H9 (cell line): ENCODE data around the gene MPHOSPH8. TPM values are rescaled to one million over a fixed set of nuclear protein-coding genes. Genes with fewer than 3 reads are reported as not detected.

Experiments
- DNase-seq: peaks from one replicate; pipeline ENCODE4 v3.0.0-alpha.2; 2017
- H2AFZ ChIP-seq: one replicate; pipeline ENCODE4 v1.6.1; 2013; ENCODE audit warnings: mild to moderate bottlenecking, low read length, control low read depth, moderate library complexity
- H2AK5ac ChIP-seq: 2 replicates; pipeline ENCODE4 v1.6.1; 2013; ENCODE audit warnings: low read length, control low read depth, mixed read lengths; ENCODE audit not compliant: insufficient read length
- H2BK120ac ChIP-seq: one replicate; pipeline ENCODE4 v1.6.1; 2013; ENCODE audit warnings: low read depth, mild to moderate bottlenecking, low read length, control low read depth, inconsistent platforms; ENCODE audit not compliant: poor library complexity, severe bottlenecking
- H2BK12ac ChIP-seq: 2 replicates; pipeline ENCODE4 v1.6.1; 2013; ENCODE audit warnings: low read length, control low read depth, mixed read lengths, low read depth; ENCODE audit not compliant: insufficient read length
- H2BK15ac ChIP-seq: 2 replicates; pipeline ENCODE4 v1.6.1; 2013; ENCODE audit warnings: low read depth, low read length, control low read depth
- H2BK20ac ChIP-seq: one replicate; pipeline ENCODE4 v1.6.1; 2013; ENCODE audit warnings: low read depth, mild to moderate bottlenecking, low read length, control low read depth, inconsistent platforms; ENCODE audit not compliant: poor library complexity, severe bottlenecking
- H2BK5ac ChIP-seq: 2 replicates; pipeline ENCODE4 v1.6.1; 2013; ENCODE audit warnings: low read length, control low read depth, mixed read lengths; ENCODE audit not compliant: insufficient read length
- H3K14ac ChIP-seq: 2 replicates; pipeline ENCODE4 v1.6.1; 2013; ENCODE audit warnings: low read length, control low read depth; ENCODE audit not compliant: insufficient read depth
- H3K18ac ChIP-seq: 2 replicates; pipeline ENCODE4 v1.6.1; 2013; ENCODE audit warnings: low read depth, mild to moderate bottlenecking, mixed read lengths, low read length, control low read depth; ENCODE audit not compliant: insufficient read length
- H3K23ac ChIP-seq: 2 replicates; pipeline ENCODE4 v1.6.1; 2013; ENCODE audit warnings: low read length, control low read depth, mixed read lengths, low read depth; ENCODE audit not compliant: insufficient read length
- H3K23me2 ChIP-seq: 2 replicates; pipeline ENCODE4 v1.6.1; 2013; ENCODE audit warnings: low read depth, mild to moderate bottlenecking, mixed read lengths, low read length, control low read depth; ENCODE audit not compliant: insufficient read length, poor library complexity, severe bottlenecking
- H3K27ac ChIP-seq: 2 replicates; pipeline ENCODE4 v1.5.1; 2013; ENCODE audit warnings: low read length, control low read depth, mixed read lengths, low read depth; ENCODE audit not compliant: insufficient read length
- H3K27me3 ChIP-seq: 2 replicates; pipeline ENCODE4 v1.6.1; 2013; ENCODE audit warnings: low read length, control low read depth, inconsistent platforms; ENCODE audit not compliant: insufficient read depth
- H3K4ac ChIP-seq: 2 replicates; pipeline ENCODE4 v1.6.1; 2013; ENCODE audit warnings: low read depth, mild to moderate bottlenecking, control low read depth, inconsistent platforms, low read length, moderate library complexity
- H3K4me1 ChIP-seq: 2 replicates; pipeline ENCODE4 v1.6.1; 2013; ENCODE audit warnings: low read length, control low read depth, inconsistent platforms; ENCODE audit not compliant: insufficient read depth
- H3K4me2 ChIP-seq: 2 replicates; pipeline ENCODE4 v1.6.1; 2013; ENCODE audit warnings: low read length, control low read depth, mixed read lengths; ENCODE audit not compliant: insufficient read length, insufficient read depth
- H3K56ac ChIP-seq: 2 replicates; pipeline ENCODE4 v1.6.1; 2013; ENCODE audit warnings: low read depth, mild to moderate bottlenecking, mixed read lengths, low read length, control low read depth; ENCODE audit not compliant: insufficient read length
- H3K79me1 ChIP-seq: 2 replicates; pipeline ENCODE4 v1.6.1; 2013; ENCODE audit warnings: low read depth, mild to moderate bottlenecking, moderate library complexity, low read length, control low read depth, inconsistent platforms; ENCODE audit not compliant: insufficient read depth, poor library complexity, severe bottlenecking
- H3K79me2 ChIP-seq: 2 replicates; pipeline ENCODE4 v1.6.1; 2013; ENCODE audit warnings: low read length, control low read depth, inconsistent platforms; ENCODE audit not compliant: insufficient read depth
- H3K9ac ChIP-seq: 2 replicates; pipeline ENCODE4 v1.6.1; 2013; ENCODE audit warnings: low read length, control low read depth, mixed read lengths; ENCODE audit not compliant: insufficient read length; ENCODE audit errors: extremely low read depth
- H3K9me3 ChIP-seq: one replicate; pipeline ENCODE4 v1.6.1; 2013; ENCODE audit warnings: low read depth, low read length, inconsistent platforms; ENCODE audit not compliant: control insufficient read depth
- H3T11ph ChIP-seq: one replicate; pipeline ENCODE4 v1.6.1; 2013; ENCODE audit warnings: mild to moderate bottlenecking, low read length, control low read depth, inconsistent platforms
- H4K20me1 ChIP-seq: one replicate; pipeline ENCODE4 v1.6.1; 2013; ENCODE audit not compliant: control insufficient read depth, insufficient read length, insufficient read depth
- H4K5ac ChIP-seq: 2 replicates; pipeline ENCODE4 v1.6.1; 2013; ENCODE audit warnings: low read depth, mild to moderate bottlenecking, mixed read lengths, low read length, control low read depth; ENCODE audit not compliant: insufficient read length
- H4K8ac ChIP-seq: replicated peaks from 2 replicates; pipeline ENCODE4 v1.6.1; 2013; ENCODE audit warnings: low read length, control low read depth, mixed read lengths, low read depth; ENCODE audit not compliant: insufficient read length
- H4K91ac ChIP-seq: 2 replicates; pipeline ENCODE4 v1.6.1; 2013; ENCODE audit warnings: low read depth, mild to moderate bottlenecking, moderate library complexity, mixed read lengths, low read length, control low read depth; ENCODE audit not compliant: insufficient read length
- H3K27ac Mint-ChIP-seq, 3 experiments: 2 replicates in 2 of 3; 3 replicates in 1 of 3; pipeline ENCODE4 v1.8.0; 2020 to 2021; ENCODE audit warnings: mixed read lengths in 3 of 3, mild to moderate bottlenecking in 1 of 3, moderate library complexity in 1 of 3
- H3K27me3 Mint-ChIP-seq: 2 replicates; pipeline ENCODE4 v1.8.0; 2021; ENCODE audit warnings: low read depth, mild to moderate bottlenecking, moderate library complexity, mixed read lengths
- H3K36me3 Mint-ChIP-seq, 3 experiments: 2 replicates in 2 of 3; 3 replicates in 1 of 3; pipeline ENCODE4 v1.8.0; 2020 to 2021; ENCODE audit warnings: low read depth in 3 of 3, mixed read lengths in 3 of 3; ENCODE audit not compliant: insufficient read depth in 1 of 3
- H3K4me1 Mint-ChIP-seq, 2 experiments: 2 replicates each; pipeline ENCODE4 v1.8.0; 2020; ENCODE audit warnings: mixed read lengths in 2 of 2
- H3K4me3 Mint-ChIP-seq, 2 experiments: 2 replicates in 1 of 2; 3 replicates in 1 of 2; pipeline ENCODE4 v1.8.0; 2020 to 2021; ENCODE audit warnings: mild to moderate bottlenecking in 2 of 2, mixed read lengths in 2 of 2, moderate library complexity in 1 of 2
- H3K9me3 Mint-ChIP-seq, 2 experiments: 2 replicates in 1 of 2; 3 replicates in 1 of 2; pipeline ENCODE4 v1.8.0; 2020; ENCODE audit warnings: mild to moderate bottlenecking in 2 of 2, mixed read lengths in 2 of 2, moderate library complexity in 1 of 2
- CTCF ChIP-seq: fragments of 200-600 bp; sonication (generic); conservative IDR thresholded peaks from 3 replicates; pipeline ENCODE4 v1.8.0; 2021; ENCODE audit warnings: antibody characterized with exemption, mild to moderate bottlenecking
- WGBS: extraction: QIAGEN DNeasy Blood & Tissue Kit; methylation state at CpG from one replicate; pipeline ENCODE4 v1.1.7; 2013; ENCODE audit warnings: missing lambda C conversion rate, low lambda C conversion rate, mixed read lengths; ENCODE audit not compliant: insufficient read length; ENCODE audit errors: extremely low coverage; 5-methylcytosine and 5-hydroxymethylcytosine counted together
- long read RNA-seq: library from polyadenylated mRNA; unstranded; transcript quantifications from one replicate; pipeline ENCODE4 v2.0.0, GENCODE V29; 2020
- total RNA-seq: library from RNA; stranded (reverse); gene quantifications from 2 replicates; pipeline ENCODE4 v1.2.1, GENCODE V29; 2021

The MPHOSPH8 gene
- 21.1 TPM in 2 replicates for total RNA-seq
- long read RNA-seq, partial matches to known transcripts: 12 of 19 reads
- long read RNA-seq, other reads (novel, unspliced or antisense): 7 of 19 reads

GRCh38 chr13:19633479-19634255 is at the start of gene MPHOSPH8:
TSS of gene MPHOSPH8 (plus strand) at chr13:19633659. CDS start at chr13:19633749, 90 bp downstream.
- no peak within 1 kb of the TSS for H2BK12ac ChIP-seq
- H3K27me3 ChIP-seq: no peaks in the 10 kb centered on the region
- no peak within 1 kb of the TSS; the same call in 1 of the 2 replicates for H3K14ac ChIP-seq
- peak within 1 kb of the TSS; percentile 81 for H3K9ac ChIP-seq
- H4K20me1 ChIP-seq: no peaks in the 10 kb centered on the region
- H2BK5ac ChIP-seq: no peak within 1 kb of the TSS
- H3K4me2 ChIP-seq: peak within 1 kb of the TSS; percentile 93
- H2BK120ac ChIP-seq: no peak within 1 kb of the TSS
- no peak within 1 kb of the TSS for H4K8ac ChIP-seq
- H3K4me3 Mint-ChIP-seq: peak within 1 kb of the TSS; percentile 100
- WGBS: no CpG with 5 or more reads among the region's 58 CpGs
- H3K18ac ChIP-seq: no peak within 1 kb of the TSS
- H3K27me3 Mint-ChIP-seq: no peaks in the 10 kb centered on the region
- H2BK20ac ChIP-seq: no peak within 1 kb of the TSS
- H2BK15ac ChIP-seq: no peak within 1 kb of the TSS
- peaks cover 8% of the 10 kb centered on the region for H3K9me3 ChIP-seq
- H3K23me2 ChIP-seq: no peaks in the 10 kb centered on the region
- peaks cover 3% of the 10 kb centered on the region; the same call in 1 of the 2 replicates for H3K79me2 ChIP-seq
- no peak within 1 kb of the TSS for H2AFZ ChIP-seq
- no peaks in the 10 kb centered on the region for H3K79me1 ChIP-seq
- no peaks in the 10 kb centered on the region; the same call in 1 of the 2 replicates for H3K4me1 ChIP-seq
- no peak within 1 kb of the TSS for H3K23ac ChIP-seq
- H3K4me1 Mint-ChIP-seq: peaks cover 14 to 15% of the 10 kb centered on the region in 2 experiments
- H3K4ac ChIP-seq: no peak within 1 kb of the TSS
- no peak within 1 kb of the TSS for H4K91ac ChIP-seq
- DNase-seq: peak; percentile 95
- H3K27ac ChIP-seq: no peak within 1 kb of the TSS
- H2AK5ac ChIP-seq: no peak within 1 kb of the TSS
- no peak for TF ChIP-seq CTCF
- H3T11ph ChIP-seq: no peak within 1 kb of the TSS
- H4K5ac ChIP-seq: no peak within 1 kb of the TSS
- peaks cover 23 to 29% (median 24%) of the 10 kb centered on the region in 3 experiments for H3K36me3 Mint-ChIP-seq
- peaks cover 32 to 33% of the 10 kb centered on the region in 2 experiments for H3K9me3 Mint-ChIP-seq
- H3K56ac ChIP-seq: no peak within 1 kb of the TSS
- peak within 1 kb of the TSS; percentile 97 to 99 (median 97) for H3K27ac Mint-ChIP-seq
